Lower leg skin (tissue), 3 donors: ENCODE results near the gene EPB42.

Experiments
- CTCF ChIP-seq, 3 donors: fragments of 450-650 bp; IDR thresholded peaks; one replicate each; pipeline ENCODE4 v1.5.1; 2016; ENCODE audit warnings: antibody characterized with exemption in 3 of 3, mild to moderate bottlenecking in 3 of 3, moderate library complexity in 2 of 3
- POLR2A ChIP-seq, 2 donors: fragments of 450-650 bp; IDR thresholded peaks; one replicate each; pipeline ENCODE4 v1.6.1; 2016 to 2017; ENCODE audit warnings: antibody characterized with exemption in 2 of 2, mild to moderate bottlenecking in 1 of 2, moderate library complexity in 1 of 2

GRCh38 chr15:43249236-43249635, 28.4 kb upstream of the EPB42 start:
- TF ChIP-seq CTCF (IDR thresholded peaks at IDR 0.05): no peak
- no peak for TF ChIP-seq POLR2A (IDR thresholded peaks at IDR 0.05)
